ENCODE results near the gene ZNF444. TPM values are rescaled to one million over a fixed set of nuclear protein-coding genes. Genes with fewer than 3 reads are reported as not detected.

Gene ZNF444
- total RNA-seq, 1 donor from 2014 or later = 27.4 TPM

DNA sequence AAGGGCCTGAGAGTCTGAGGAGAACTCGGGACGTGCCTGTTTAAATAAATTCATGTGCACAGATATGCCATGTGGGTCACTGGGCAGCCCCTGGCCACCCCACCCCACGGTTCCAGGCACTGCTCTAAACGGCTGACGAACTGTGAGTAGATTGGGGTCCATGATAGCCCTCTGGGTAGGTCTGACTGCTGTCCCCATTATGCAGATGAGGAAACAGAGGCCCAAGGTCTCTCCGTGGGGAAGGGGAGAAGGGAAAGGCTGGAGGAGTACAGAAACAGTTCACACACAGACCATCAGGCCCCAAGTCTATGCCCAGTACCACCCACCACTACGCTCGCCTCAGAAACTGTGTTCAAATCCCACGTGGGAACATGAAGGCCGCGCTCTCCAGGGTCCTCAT is 34.1 kb upstream of the ZNF444 start:
- intact Hi-C loops (cut with micrococcal nuclease) = loop anchor here (5.0 kb wide), 1 partner anchor 35 kb away; the partner anchor contains the start of gene ZNF444

DNA sequence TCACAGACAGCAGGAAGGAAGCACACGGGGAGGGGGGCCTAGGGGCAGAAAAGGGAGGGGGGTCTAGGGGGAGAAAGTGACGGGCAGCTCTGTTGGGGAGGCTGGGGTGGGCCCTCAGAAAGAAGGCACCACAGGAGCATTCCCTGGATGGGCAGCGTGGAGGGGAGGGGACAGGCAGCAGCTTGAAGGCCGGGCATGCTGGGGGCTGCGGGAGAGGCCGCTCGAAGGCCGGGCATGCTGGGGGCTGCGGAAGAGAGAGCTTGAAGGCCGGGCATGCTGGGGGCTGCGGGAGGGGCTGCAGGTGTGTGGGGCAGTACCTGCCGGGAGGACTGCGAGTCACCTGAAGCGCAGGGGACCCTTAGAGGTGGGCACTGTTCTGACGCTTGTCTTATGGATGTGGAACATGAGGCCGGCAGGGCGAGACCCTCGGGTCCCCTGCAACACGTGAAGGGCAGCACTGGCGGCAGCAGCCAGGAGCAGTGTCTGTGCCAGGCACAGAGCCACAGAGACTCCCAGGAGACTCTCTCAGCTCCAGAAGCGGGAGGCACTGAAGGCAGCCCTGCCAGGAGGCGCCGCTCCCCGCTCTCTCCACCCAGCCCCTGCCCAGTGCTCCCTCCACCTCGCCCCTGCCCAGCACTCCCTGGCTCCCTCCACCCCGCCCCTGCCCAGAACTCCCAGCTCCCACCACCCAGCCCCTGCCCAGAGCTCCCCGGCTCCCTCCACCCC is 33.3 kb upstream of the ZNF444 start:
- intact Hi-C loops (cut with micrococcal nuclease) = loop anchor here (5.0 kb wide), 1 partner anchor 35 kb away; the partner anchor contains the start of gene ZNF444

DNA sequence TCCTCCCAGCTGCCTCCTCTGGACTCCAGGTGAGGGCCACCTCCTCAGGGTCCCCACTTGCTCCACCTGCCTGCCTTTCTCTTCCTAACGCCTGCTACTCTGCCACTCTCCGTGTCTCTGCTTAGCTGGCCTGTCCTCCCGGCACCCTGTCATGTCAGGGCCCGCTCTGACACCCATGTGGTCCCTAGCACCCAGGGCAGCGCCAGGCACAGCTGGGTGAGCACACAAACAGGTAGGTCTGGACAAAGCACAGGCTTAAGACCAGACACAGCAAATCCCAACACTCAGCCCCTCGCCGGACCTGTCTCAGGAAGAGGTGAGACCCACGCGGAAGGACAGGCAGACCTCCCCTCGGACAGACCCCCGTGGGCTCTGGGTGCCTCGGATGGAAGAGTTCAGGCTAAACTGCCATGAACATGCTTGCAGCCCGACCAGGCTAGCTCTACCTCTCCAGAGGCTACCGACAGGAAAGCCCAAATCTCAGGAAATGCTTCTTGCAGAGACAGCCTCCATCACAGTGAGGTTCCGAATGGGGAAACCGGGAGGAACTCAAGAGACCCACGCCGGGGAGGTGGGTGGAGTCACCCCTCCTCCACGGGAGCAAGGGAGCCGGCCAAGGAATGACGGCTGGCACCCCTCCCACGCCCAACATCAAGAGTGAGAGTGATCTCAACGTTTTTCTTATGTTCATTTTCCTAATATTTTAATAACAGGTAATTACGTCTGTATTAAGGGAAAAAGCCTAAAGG is 32.5 kb upstream of the ZNF444 start:
- intact Hi-C loops (cut with micrococcal nuclease) = loop anchor here (5.0 kb wide), 1 partner anchor 34 kb away; the partner anchor contains the start of gene ZNF444

DNA sequence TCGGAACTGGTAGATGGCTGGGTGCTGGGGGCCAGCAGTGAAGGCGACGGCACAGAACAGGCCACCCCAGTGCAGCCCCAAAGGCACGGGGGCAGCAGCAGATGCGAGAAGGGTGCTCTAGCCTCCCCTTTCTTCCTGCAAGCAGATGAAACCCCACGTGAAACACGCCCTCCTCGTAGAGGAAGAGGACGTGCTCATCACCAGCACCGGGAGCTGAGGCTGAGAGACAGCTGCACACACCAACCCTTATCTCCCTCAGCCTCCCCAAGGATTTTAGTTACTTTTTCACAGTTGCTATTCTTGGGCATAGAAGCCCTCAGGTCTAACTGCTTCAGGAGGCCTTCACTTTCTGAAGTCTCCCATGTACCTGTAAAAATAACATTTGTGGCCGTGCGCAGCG is 31.9 kb upstream of the ZNF444 start:
- intact Hi-C loops (cut with micrococcal nuclease) = loop anchor here (5.0 kb wide), 1 partner anchor 33 kb away; the partner anchor contains the start of gene ZNF444

DNA sequence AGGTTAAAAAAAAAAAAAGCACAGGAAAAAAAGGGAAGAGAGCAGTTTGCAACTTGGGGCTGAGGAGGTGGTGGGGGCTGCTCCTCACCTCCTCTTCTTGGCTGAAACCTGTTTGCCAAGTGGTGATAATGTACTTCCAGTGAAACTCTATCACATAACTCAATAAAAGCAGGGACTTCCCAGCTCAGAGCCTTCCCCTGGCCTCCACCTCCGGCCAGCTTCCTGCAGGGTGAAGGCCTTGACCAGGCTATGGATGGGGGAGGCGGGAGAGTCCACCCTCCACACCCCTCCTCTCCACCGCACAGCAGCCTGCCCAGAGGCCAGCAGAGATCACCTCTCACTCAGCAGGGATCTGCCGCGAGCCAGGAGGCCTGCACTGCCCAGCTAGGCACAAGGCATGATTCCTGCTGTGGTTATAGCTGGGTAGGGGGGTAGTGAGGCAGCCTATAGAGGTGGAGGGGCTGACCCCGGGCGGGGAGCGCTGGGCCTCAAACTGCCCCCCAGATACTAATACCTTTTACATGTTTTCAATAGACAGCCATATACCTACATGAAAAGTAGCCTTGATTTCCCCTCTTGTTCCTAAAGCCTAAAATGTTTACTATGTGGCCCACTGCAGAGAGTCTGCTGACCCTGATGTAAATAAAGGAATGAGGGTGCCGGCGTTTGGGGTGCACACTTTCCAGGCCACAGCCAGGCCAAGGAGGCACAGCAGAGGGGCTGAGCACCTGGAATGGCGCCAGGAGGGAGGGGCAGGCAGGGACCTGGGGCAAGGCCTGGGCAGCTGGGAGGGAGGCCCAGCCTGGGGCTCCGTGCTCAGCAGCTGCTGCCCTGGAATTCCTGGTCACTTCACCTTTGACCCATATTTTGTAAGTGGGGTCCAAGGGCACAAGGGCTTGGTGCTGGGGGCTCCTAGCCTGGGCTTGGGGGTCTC is 30.3 kb upstream of the ZNF444 start:
- intact Hi-C loops (cut with micrococcal nuclease) = no loop called here

DNA sequence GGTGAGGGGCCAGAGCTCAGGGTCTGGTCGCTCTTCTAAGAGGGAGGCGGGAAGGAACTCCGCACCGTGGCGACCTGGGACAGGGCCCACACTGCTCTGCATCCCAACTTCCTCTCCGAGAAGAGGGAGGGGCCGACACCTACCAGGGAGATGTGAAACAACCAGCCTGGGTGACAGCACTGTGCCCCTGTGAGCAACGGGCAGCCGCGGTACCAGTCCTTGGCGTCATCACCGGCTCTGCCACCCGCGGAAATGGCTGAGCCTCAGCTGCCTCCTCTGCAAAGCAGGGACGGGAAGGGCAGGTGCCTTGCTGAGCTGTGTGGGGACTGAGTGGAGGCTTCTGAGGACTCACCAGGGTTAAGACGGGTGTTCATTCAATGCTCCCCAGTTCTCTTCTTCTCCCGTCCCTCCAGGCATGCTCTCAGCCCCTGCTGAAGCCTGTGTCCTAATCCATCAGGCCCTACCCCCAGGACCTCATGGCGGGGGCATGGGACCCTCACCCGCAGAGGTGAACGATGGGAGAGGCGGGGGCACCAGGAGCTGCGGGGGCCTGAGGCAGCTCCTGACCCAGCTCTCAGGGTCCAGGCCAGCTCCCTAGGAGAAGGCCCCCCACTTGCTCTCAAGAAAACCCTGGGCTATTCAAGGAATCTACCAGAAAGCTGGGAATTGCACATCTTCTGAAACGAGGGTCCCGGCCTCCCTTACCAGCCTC is 29.3 kb upstream of the ZNF444 start:
- intact Hi-C loops (cut with micrococcal nuclease) = no loop called here

DNA sequence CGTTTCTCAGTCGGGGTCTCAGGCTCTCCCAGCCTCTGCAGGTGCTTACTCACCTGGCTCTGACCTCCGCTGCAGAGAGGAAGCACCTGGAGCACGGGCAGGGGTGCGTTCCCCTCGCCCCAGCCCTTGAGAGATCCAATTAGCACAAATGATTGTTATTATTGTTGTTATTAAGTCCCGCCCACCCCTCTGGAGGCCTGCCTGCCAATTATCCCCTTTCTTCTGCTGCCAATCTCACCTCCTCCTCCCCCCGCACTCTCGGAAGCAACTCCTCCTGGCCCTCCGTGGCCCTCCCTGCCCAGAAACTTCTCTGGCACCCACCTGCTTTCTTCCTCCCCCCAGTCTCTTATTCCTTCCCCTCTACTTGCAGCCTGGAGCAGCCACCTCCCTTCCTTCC is 28.8 kb upstream of the ZNF444 start:
- intact Hi-C loops (cut with micrococcal nuclease) = no loop called here

DNA sequence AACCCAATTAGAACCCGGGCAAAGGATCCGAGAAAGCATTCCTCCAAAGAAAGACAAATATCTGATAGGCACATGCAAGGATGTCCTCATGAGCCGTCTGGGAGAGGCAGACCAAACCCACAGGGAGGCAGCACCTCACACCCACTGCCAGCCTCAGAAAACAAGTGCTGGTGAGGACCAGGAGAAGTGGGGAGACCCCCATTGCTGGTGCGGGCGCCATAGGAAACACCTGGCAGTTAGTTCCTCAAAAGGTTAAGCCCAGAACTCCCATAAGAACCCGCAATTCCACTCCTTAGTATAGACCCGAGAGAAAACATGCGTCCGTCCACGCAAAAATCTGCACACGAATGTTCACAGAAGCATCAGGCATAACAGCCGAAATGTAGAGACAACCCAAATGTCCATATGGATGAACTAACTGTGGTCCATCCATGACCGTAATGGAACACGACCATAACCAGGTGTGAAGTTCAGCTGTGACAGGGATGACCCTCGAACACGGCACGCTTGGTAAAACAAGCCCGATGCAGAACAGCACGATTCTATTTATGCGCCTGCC is 27.9 kb upstream of the ZNF444 start:
- intact Hi-C loops (cut with micrococcal nuclease) = no loop called here

DNA sequence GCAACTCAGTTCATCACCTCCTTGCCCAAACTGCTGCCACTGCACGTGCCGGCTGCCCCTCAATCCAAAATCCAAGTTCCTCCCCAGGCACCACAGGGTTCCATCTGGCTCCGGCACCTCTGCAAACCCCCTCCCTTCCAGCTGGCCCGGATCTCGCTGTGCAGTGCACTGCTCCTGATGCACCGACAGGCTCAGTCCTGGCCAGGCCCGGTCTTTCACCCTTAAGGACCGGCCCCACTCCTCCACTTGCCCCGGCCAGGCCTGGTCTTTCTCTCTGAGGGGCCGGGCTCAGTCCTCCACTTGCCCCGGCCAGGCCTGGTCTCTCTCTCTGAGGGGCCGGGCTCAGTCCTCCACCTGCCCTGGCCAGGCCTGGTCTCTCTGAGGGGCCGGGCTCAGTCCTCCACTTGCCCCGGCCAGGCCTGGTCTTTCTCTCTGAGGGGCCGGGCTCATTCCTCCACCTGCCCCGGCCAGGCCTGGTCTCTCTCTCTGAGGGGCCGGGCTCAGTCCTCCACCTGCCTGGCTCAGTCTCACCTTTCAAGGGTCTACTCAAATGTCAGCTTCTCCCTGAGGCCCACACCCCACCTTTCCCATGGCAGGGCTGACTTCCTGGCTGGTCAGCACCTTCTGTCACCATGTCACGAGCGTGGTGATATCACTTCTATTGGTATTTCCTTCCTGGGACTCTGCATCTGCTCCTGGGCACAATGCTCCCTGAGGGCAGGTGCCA is 26.9 kb upstream of the ZNF444 start:
- intact Hi-C loops (cut with micrococcal nuclease) = no loop called here

DNA sequence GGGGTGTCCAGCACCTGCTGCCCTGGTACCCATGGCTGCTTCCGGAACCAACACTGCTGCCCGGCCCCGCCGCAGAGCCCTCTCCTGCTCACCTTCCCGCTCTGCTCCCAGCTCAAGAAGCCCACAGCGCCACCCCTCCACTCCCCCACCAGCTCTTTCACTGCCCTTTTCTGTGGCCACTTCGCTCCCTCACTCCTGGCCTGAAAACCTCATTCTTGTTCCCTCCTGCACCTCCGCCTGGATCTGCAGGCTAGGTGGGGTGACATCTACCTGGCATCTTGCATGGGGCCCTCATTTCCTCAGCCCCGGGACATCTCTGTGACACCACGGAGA is 26.3 kb upstream of the ZNF444 start:
- intact Hi-C loops (cut with micrococcal nuclease) = no loop called here

DNA sequence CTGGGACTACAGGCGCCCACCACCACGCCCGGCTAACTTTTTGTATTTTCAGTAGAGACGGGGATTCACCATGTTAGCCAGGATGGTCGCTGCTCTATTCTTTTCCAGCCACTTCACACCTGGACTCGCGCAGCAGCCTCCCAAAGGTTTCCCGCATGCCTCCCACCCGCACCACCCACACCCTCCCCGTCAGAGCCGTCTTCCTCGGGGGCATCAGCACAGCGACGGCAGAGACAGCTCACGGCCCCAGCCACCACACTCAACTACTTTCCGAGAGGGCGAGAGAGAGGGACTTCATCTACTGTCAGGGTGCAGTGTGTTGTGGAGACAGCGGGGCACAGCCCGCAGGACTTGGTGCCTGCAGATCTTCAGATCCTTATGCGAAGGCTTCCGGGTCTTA is 25.6 kb upstream of the ZNF444 start:
- intact Hi-C loops (cut with micrococcal nuclease) = no loop called here

DNA sequence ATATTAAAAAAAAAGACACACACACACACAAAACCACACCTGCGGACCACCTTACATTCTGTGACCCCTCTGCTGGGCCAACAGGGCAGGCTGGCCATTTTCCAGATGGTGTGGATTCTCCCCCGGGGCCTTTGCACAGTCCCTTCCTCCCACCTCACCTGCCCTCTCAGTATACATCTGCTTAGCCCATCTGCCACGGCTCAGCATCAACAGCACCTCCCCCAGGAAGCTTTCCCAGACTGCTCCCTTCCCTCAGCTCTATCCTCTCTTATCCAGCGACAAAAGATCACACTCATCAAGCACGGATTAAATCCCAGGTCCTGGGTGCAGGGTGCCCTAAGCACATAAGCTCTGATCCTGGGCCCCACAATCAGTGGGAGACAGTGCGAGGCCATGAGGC is 24.5 kb upstream of the ZNF444 start:
- intact Hi-C loops (cut with micrococcal nuclease) = no loop called here

DNA sequence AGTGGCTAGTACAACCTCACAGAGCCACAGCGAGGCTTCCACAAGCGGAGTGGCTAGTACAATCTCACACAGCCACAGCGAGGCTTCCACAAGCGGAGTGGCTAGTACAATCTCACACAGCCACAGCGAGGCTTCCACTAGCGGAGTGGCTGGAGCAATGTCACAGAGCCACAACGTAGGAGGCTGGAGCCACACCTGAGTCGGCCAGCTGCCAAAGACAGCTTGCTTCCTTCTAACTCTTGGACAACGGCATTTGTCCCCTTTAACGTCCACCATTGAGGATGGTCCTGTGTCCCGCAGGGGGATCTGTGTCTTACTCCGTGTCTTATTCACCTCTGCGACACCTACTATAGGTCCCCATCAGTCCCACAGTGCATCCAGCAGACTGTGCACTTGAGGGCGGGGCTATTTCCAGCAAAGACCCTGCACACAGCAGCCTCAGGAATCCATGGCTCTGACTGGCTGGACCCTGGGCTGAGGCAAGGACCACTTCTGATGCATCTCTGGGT is 23.7 kb upstream of the ZNF444 start:
- intact Hi-C loops (cut with micrococcal nuclease) = no loop called here

DNA sequence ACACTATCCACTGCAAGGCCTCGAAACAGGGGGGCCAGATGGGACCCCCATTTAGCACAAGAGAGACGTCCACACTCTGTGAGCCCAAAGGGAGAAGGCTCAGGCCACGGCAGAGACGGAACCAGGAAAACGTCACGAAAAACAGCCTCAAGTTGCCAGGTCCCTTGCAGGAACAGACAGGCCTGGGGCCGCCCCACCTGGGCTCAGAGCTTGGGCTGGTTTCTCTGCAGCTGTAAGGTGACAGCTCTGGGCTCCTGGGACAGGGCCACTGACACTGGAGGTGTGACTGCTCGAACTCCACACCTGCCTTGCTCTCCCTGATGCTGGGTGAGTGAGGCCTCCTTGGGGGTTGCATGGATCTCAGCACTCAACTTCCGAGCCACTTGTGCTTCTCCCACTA is 23.2 kb upstream of the ZNF444 start:
- intact Hi-C loops (cut with micrococcal nuclease) = no loop called here

DNA sequence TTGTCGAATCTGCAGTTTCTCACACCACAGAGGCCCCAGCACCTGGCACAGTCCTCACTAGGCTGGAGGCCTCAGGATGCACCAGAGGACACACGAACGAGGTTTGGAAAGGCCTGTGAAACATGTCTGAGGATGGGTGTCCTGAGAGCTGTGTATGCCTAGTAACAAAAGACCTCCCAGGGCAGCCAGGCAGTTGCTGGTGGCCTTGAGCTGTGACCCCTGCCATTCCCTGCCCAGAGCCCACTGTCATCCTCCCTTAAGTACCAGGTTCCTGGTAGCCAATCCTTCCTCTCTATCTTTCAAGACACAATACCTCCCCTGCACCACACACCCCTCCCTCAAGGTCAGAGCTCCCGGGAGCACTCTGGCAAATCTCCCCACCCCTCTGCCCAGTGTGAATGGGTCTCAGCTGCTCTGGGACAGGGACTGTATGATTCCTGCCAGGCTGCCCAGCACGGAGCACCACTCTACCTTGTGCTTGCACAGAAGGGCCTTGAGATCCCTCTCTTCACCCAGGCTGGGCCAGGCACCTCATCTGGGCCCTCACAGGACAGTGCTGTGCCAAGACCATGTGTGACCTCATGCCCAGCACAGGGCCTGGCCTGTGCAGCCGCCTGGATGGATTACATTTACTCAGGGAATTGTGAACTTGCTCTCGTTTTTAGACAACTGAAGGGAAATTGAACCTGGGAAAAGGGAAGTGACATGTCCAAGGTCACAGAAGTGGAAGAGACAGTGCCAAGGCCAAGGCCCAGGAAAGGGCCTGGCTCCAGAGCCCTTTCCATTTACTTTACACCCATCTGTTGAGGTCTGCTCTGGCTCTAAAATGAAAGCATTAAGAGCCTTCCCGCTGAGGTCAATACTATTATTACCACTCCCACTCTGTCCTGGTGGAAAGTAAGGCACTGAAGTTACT is 22.2 kb upstream of the ZNF444 start:
- intact Hi-C loops (cut with micrococcal nuclease) = no loop called here

DNA sequence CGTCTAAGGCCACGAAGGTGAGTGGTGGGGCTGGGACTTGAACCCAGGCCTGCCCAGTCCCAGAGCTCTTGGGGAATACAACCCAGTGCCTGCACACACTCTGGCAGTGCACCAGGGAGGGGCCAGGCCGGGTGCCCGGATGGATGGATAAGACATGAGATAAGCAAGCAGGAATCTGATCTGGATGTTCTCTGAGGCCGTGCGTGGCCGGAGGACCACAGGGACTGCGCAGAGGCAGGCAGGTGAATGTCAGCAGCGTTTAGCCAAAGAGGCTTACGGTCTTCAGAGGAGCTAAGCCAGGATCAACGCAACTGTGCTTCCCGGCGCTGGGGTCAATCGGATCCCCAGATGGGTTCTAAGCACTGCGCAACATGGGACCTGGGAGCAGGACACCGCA is 21.5 kb upstream of the ZNF444 start:
- intact Hi-C loops (cut with micrococcal nuclease) = no loop called here

DNA sequence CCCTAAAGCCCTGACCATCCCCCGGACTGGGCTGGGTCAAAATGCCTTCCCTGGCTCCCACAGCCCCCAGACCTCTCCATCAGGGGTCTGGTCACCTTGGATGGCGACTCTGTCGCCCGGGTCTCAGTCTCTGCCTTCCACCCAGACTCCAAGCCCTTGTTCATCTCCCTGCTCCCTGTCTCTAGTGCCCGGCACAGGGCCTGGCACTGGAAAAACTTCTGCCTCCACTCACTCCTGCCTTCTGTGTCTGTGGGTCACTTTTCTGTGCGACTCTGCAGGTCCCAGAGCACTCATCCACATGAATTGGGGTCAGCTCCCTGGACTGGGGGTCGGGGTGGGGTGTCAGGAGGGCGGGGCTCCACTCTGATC is 21.1 kb upstream of the ZNF444 start:
- intact Hi-C loops (cut with micrococcal nuclease) = loop anchor here (2.0 to 5.0 kb wide), 3 partner anchors 272 to 465 kb away; partner anchors contain the start of genes EPN1, U2AF2 and ZNF582

DNA sequence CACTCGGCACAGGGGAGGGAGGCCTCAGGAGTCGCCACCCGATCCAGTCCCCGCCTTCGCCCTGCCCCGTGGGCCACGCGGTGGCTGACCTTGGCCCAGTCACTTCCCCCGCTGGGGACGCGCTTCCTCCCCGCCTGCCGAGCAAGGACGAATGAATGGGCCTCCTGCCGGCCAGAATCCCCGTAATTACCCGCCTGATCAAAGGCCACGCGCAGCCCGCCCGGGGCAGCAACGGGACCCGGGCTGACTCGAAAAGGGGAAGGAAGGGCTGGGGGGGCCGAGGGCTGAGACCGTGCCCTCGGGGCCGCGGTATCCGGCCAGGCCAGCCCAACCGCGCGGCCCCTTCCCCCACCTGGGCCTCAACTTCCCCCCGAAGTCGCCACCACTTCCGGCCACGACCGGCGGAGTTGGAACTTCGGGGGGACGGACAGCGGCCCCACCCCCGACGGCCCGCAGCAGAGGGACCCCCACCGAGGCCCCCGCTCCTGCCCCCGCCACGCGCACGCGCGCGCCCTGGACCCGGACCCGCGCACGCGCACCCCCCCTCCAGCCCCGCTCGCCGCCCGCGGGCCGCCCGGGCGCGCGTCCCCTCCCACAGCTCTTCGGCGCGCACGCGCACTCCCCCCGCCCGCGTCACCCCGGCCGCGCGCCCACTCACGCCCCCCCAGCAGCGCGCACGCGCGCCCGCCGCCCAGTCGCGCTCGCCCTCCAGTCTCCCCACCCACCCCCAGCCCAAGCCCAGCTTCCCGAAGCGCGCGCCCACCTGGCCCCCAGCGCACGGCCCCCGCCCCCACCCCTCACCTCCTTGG is 20.5 kb upstream of the ZNF444 start:
- intact Hi-C loops (cut with micrococcal nuclease) = loop anchor here (1.0 to 5.0 kb wide), 8 partner anchors 21 to 1983 kb away; partner anchors contain the start of genes CNOT3, EPN1, MBOAT7 and U2AF2

Measured in T-helper 1 cell treated with Interleukin-12 subunit alpha and Interleukin-12 subunit beta and Interleukin-4 antibody, amounts not matched to agents 30 ng/mL and 1 ng/mL, for 36 hours (primary cell).